Effector memory CD4-positive, alpha-beta T cell (primary cell): Measurements from ENCODE around the gene ARHGAP26.

Experiments
- DNase-seq, 3 donors: peaks; one replicate each; pipeline ENCODE4 v3.0.0-alpha.2; 2020
- H3K27ac ChIP-seq: 2 replicates; pipeline ENCODE4 v1.7.0; 2013; ENCODE audit warnings: mild to moderate bottlenecking, low read length, moderate library complexity; ENCODE audit not compliant: insufficient read depth, poor library complexity, severe bottlenecking
- H3K27me3 ChIP-seq: replicated peaks from 2 replicates; pipeline ENCODE4 v1.7.0; 2013; ENCODE audit warnings: mild to moderate bottlenecking, low read length; ENCODE audit not compliant: insufficient read depth, control insufficient read depth, poor library complexity, severe bottlenecking
- H3K36me3 ChIP-seq: 2 replicates; pipeline ENCODE4 v1.7.0; 2013; ENCODE audit warnings: mild to moderate bottlenecking, low read length, moderate library complexity; ENCODE audit not compliant: control insufficient read depth, insufficient read depth
- H3K4me1 ChIP-seq: 2 replicates; pipeline ENCODE4 v1.7.0; 2013; ENCODE audit warnings: low read length, mild to moderate bottlenecking; ENCODE audit not compliant: control insufficient read depth, insufficient read depth, poor library complexity, severe bottlenecking
- H3K4me3 ChIP-seq: 2 replicates; pipeline ENCODE4 v1.7.0; 2013; ENCODE audit warnings: low read length, low read depth, mild to moderate bottlenecking; ENCODE audit not compliant: insufficient read depth, poor library complexity, severe bottlenecking
- H3K9me3 ChIP-seq: 2 replicates; pipeline ENCODE4 v1.7.0; 2013; ENCODE audit warnings: mild to moderate bottlenecking, low read length, moderate library complexity; ENCODE audit not compliant: control insufficient read depth

The ARHGAP26 gene

GRCh38 chr5:143147383-143147782 is 377.2 kb downstream of the ARHGAP26 start:
- no peaks in the 10 kb centered on the region for H3K36me3 ChIP-seq
- no peak overlapping the region for H3K27ac ChIP-seq
- H3K9me3 ChIP-seq, result no peaks in the 10 kb centered on the region
- H3K4me1 ChIP-seq, result no peaks in the 10 kb centered on the region
- no peak for DNase-seq
- no peaks in the 10 kb centered on the region for H3K27me3 ChIP-seq
- H3K4me3 ChIP-seq, result no peak overlapping the region

GRCh38 chr5:143147902-143148301 is 377.7 kb downstream of the ARHGAP26 start:
- no peaks in the 10 kb centered on the region for H3K36me3 ChIP-seq

GRCh38 chr5:143148771-143149170 is 378.6 kb downstream of the ARHGAP26 start:
- Histone ChIP-seq H3K27ac (no peak overlapping the region), H3K27me3 (no peaks in the 10 kb centered on the region), H3K4me3 (no peak overlapping the region), H3K4me1 (no peaks in the 10 kb centered on the region), H3K36me3 (no peaks in the 10 kb centered on the region), H3K9me3 (no peaks in the 10 kb centered on the region)
- DNase-seq, result no peak

More at GRCh38 chr5:143147902-143148301, 377.7 kb downstream of the ARHGAP26 start:
- no peaks in the 10 kb centered on the region for H3K4me1 ChIP-seq
- H3K4me3 ChIP-seq, result no peak overlapping the region
- H3K27ac ChIP-seq, result no peak overlapping the region
- no peaks in the 10 kb centered on the region for H3K9me3 ChIP-seq
- no peaks in the 10 kb centered on the region for H3K27me3 ChIP-seq
- DNase-seq, result no peak

GRCh38 chr5:143149759-143150158 is 379.6 kb downstream of the ARHGAP26 start:
- Histone ChIP-seq H3K27me3 (no peaks in the 10 kb centered on the region), H3K9me3 (no peaks in the 10 kb centered on the region), H3K4me1 (no peaks in the 10 kb centered on the region), H3K4me3 (no peak overlapping the region), H3K27ac (no peak overlapping the region), H3K36me3 (no peaks in the 10 kb centered on the region)
- no peak for DNase-seq

GRCh38 chr5:143151056-143151700 is 381.0 kb downstream of the ARHGAP26 start:
- no peak overlapping the region for H3K4me3 ChIP-seq
- no peaks in the 10 kb centered on the region for H3K9me3 ChIP-seq
- no peaks in the 10 kb centered on the region for H3K27me3 ChIP-seq
- DNase-seq, result no peak
- no peaks in the 10 kb centered on the region for H3K36me3 ChIP-seq
- no peak overlapping the region for H3K27ac ChIP-seq
- H3K4me1 ChIP-seq, result no peaks in the 10 kb centered on the region

- Histone ChIP-seq H3K4me3 (no peak overlapping the region), H3K9me3 (no peaks in the 10 kb centered on the region), H3K27ac (no peak overlapping the region), H3K4me1 (no peaks in the 10 kb centered on the region), H3K36me3 (no peaks in the 10 kb centered on the region), H3K27me3 (no peaks in the 10 kb centered on the region)
- DNase-seq, result no peak
Observed at GRCh38 chr5:143152445-143152844, 382.3 kb downstream of the ARHGAP26 start.

GRCh38 chr5:143153332-143154119 is 383.3 kb downstream of the ARHGAP26 start:
- no peak for DNase-seq
- Histone ChIP-seq H3K9me3 (no peaks in the 10 kb centered on the region), H3K4me3 (no peak overlapping the region), H3K27ac (no peak overlapping the region), H3K27me3 (no peaks in the 10 kb centered on the region), H3K36me3 (no peaks in the 10 kb centered on the region), H3K4me1 (no peaks in the 10 kb centered on the region)

- no peaks in the 10 kb centered on the region for H3K9me3 ChIP-seq
- DNase-seq, result no peak
- H3K36me3 ChIP-seq, result no peaks in the 10 kb centered on the region
- no peak overlapping the region for H3K27ac ChIP-seq
- H3K4me1 ChIP-seq, result no peaks in the 10 kb centered on the region
- no peaks in the 10 kb centered on the region for H3K27me3 ChIP-seq
- no peak overlapping the region for H3K4me3 ChIP-seq
Observed at GRCh38 chr5:143154510-143155370, 384.6 kb downstream of the ARHGAP26 start.

- Histone ChIP-seq H3K4me1 (no peaks in the 10 kb centered on the region), H3K9me3 (no peaks in the 10 kb centered on the region), H3K36me3 (no peaks in the 10 kb centered on the region), H3K27me3 (no peaks in the 10 kb centered on the region), H3K27ac (no peak overlapping the region), H3K4me3 (no peak overlapping the region)
- DNase-seq, result no peak
Observed at GRCh38 chr5:143155455-143155854, 385.3 kb downstream of the ARHGAP26 start.
